Iris pigment epithelial cell (primary cell): ENCODE results near the gene CGB1.
"Not testable (repeated sequence)": the region's sequence is repeated elsewhere in the genome, so short reads cannot be mapped to it uniquely, and the experiment has no call there.

Source experiments
- DNase-seq: peaks from one replicate; pipeline ENCODE4 v3.0.0-alpha.2; 2011; ENCODE audit warnings: low read depth

The CGB1 gene

GRCh38 chr19:49036815-49037214, at the start of gene CGB1:
Gene CGB1, minus strand, starts transcription at chr19:49036895. Its CDS starts 184 bp downstream, at chr19:49036711.
- not testable (repeated sequence) for DNase-seq

DNA sequence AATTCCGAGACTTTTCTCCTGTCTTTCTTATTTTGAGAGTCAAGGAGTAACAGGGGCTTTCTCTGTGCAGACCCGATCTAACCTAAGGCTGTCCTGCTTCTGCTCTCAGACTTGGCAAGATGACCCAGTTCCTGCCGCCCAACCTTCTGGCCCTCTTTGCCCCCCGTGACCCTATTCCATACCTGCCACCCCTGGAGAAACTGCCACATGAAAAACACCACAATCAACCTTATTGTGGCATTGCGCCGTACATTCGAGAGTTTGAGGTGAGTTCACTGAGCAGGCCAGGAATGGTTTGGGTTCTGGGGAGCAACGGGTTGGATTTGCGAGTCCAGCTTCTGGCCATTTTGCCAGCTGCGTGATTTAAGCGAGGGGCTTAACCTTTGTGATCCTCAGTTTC, 49.6 kb upstream of the CGB1 start:
- DNase-seq = no peak

GRCh38 chr19:49085868-49086232, 49.2 kb upstream of the CGB1 start:
- no peak for DNase-seq

GRCh38 chr19:49085020-49085867, 48.5 kb upstream of the CGB1 start, which contains the start of gene SNRNP70:
Gene SNRNP70, plus strand, starts transcription at chr19:49085451. Its CDS starts 964 bp downstream, at chr19:49086415.
- DNase-seq = peak; percentile 100

- DNase-seq = no peak
Observed at GRCh38 chr19:49084206-49085019, 47.7 kb upstream of the CGB1 start.

DNA sequence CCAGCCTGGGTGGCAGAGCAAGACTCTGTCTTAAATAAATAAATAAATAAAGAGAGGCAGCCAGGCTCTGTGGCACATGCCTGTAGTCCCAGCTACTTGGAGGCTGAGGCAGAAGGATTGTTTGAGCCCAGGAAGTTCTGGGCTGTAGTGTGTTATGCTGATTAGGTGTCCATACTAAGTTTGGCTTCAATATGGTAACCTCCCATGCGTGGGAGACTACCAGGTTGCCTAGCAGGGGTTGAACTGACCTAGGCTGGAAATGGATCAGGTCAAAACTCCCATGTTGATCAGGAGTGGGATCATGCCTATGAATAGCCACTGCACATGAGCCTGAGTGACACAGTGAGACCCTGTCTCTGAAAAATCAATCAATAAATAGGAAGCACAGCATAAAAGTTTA, 44.6 kb upstream of the CGB1 start:
- no peak for DNase-seq

DNA sequence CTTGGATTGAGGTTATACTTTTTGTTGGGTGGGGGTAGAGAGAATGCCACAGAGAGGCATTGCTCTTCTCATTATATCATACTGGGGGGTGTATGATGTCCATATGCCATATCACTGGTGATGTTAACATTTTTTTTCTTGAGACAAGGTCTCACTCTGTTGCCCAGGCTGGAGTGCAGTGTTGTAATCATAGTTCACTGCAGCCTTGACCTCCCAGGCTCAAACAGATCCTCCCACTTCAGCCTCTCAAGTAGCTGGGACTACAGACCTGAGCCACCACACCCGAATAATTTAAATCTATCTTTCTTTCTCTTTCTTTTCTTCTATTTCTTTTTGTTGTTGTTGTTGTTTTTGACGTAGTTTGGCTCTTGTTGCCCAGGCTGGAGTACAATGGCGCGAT, 43.7 kb upstream of the CGB1 start:
- no peak for DNase-seq

- DNase-seq = peak; percentile 48
Observed at GRCh38 chr19:49074869-49075268, 38.2 kb upstream of the CGB1 start.

DNA sequence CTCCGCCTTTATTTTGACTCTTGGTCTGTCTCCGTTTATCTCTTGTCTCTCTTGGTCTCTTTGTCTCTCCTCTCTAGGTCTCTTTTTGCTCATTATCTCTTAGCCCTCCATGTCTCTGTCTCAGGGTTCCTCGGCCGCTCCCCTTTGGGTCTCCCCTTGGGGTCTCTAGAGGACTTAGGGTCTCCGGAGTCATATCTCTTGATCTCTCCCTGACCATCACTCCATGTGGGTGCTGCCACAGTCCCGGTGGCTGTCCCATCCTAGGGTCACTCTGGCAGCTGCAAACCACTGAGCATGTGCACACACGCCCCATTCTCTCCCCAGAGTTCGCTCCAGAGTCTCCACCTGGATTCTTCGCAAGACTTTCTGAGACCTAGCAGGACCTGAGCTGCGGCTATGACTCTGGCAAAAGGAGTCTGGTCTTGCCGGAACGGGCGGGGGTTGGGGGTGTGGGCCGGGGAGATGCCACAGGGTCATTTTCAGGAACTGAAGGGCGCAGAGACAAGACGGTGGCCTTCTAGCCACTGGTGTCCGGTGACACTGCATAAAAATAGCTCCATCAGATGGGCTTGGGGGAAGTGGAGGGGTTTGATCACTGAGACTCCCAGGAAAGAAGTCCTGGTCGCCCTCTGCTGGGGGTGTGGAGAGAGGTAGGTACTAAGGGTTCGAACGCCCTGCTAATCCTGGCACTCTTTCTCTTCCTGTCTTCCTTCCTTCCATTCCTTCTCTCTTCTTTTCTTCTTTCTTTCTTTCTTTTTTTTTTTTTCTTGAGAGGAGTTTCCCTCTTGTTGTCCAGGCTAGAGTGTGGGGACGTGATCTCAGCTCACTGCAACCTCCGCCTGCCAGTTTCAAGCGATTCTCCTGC, 37.1 kb upstream of the CGB1 start:
- no peak for DNase-seq

DNA sequence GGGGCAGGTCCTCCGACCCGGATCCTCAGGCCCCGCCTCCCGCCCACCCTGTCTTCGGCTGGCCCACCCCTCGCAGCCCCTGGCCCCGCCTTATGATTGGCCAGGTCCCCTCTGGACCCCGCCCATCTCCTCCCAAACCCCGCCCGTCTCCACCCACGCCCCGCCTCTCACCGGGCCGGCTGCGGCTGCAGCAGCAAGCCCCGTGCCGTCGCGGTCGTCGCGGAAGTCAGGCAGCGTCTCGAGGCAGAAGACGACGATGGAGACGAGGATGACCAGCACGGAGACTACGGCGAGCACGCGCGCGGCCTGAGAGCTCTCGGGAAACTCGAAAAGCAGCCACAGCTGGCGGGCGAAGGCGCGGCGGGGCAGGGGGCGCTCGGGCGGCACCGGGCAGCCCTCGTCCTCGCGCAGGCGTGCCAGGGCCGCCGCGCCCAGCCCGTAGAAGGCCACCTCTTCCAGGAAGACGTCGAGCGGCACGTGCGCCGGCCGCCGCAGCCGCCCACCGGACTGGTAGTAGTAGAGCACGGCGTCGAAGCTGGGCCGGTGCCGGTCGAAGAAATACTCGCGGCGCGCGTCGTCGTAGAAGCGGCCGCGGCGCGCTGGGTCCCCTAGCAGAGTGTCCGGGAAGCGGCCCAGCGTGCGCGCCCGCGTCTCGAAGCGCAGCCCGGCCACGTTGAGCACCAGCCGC, 35.3 kb upstream of the CGB1 start:
- no peak for DNase-seq

DNA sequence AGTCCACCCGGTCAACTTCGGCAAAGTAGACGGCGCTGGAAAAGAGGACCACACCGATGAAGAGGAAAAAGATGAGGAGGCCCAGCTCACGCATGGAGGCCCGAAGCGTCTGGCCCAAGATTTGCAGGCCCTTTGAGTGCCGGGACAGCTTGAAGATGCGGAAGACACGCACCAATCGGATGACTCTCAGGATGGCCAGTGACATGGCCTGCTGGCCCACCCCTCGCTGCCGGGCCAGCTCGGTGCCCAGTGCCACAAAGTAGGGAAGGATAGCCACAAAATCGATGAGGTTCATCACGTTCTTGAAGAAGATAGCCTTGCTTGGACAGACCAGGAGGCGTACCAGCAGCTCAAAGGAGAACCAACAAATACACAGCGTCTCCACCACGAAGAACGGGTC, 33.7 kb upstream of the CGB1 start:
- no peak for DNase-seq

DNA sequence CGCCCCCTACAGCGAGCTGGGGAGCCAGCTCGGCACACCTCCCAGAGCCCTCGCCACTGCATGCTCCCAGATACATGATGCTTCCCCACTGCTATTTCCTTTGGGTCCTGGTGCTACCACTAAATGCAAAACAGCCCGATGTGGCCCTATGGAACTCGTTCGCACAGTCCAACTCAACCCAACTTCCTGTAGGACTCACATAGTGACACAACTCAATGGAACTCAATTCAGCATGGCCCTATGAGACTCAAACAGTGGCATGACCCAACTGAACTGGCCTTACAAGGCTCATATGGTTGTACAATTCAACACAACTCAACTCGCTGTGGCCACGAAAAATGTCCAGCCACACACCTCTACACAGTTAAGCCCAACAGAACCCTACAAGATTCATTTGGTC, 32.3 kb upstream of the CGB1 start:
- DNase-seq = no peak

- DNase-seq = no peak
Observed at GRCh38 chr19:49067554-49067953, 30.9 kb upstream of the CGB1 start.

- DNase-seq = no peak
Observed at GRCh38 chr19:49065905-49066512, 29.3 kb upstream of the CGB1 start.

DNA sequence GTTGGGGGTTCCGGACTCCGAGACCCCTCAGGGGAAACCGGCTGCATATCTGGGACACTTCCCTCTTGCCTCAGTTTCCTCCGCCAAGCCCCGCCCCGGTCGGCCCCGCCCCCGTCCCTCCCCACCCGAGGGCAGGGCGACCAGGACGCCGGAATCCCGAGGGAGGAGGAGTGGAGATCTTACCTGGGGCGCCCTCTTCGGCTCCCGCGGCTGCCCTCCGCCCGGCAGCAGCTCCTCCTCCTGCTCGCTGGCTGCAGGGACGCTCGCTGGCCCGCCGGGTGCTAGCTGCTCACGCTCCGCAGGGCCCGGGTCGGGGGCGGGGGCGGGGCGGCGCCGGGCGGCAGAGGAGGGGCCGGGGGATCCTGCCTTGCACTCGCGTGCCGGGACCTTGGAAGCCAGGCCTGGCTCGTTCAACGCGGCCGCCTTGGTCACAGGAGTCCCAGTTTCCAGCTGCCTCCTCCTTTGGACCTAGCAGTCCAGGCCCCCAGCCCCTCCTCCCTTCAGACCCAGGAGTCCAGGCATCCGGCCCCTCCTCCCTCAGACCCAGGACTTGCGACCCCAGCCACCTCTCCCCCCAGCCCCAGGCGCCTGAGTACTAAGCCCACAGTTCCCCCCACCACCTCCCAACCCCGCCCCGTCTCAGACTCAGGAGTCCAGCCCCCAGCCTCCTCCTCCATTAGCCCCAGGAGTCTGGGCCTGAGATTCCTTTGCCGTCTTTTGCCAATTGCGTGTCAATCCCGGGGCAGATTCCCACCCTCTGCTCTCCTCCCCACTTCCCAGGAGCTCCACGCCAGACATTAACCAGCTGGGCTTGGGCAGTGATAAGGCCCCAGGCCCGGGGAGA, 28.3 kb upstream of the CGB1 start, which contains the start of gene NTF4:
Gene NTF4, minus strand, starts transcription at position 51 of the 844 bp plus-strand sequence. CDS start 2,821 bp downstream, outside the sequence.
- no peak for DNase-seq

DNA sequence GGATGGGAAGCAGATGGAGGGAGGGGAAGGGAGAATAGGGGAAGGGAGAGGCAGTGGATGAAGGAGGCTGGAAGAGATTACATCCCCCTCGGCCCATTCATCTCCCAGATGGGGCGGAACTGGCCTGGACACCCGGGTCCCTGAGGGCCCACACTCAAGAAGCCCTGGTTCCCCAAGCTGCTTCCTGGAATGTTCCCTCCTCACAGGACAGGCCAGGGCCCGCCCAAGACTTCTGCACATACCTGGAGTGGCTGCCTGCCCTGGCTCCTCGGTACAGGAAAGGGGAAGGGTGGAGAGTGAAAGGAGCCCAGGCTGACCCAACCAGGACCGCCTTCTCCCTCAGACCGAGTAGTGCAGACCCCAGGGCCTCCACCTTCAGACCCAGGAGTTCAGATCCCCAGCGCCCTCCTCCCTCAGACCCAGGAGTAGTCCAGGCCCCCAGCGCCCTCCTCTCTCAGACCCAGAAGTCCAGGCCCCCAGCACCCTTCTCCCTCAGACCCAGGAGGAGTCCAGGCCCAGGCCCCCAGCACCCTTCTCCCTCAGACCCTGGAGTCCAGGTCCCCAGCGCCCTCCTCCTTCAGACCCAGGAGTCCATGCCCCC, 27.4 kb upstream of the CGB1 start:
- DNase-seq = no peak

DNA sequence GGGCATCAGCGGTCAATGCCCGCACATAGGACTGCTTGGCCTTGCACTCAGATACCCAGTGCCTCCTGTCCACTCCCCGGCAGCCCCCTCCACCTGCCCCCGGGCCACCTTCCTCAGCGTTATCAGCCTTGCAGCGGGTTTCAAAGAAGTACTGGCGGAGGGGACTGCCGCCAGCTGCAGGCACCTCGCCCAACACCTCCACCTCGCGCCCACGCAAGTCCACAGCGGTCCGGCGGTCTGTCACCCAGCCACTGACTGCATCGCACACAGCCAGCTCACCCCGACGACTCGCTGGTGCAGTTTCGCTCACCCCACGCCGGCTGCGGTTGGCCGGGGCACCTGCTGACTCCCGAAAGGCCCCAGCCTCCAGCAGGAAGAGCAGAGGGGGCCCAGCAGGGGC, 24.8 kb upstream of the CGB1 start:
- no peak for DNase-seq

GRCh38 chr19:49061000-49061399, 24.3 kb upstream of the CGB1 start:
- DNase-seq = no peak

GRCh38 chr19:49059053-49059452, 22.4 kb upstream of the CGB1 start:
- no peak for DNase-seq

- peak; percentile 38 for DNase-seq
Observed at GRCh38 chr19:49058562-49058961, 21.9 kb upstream of the CGB1 start.
